WERI-Rb-1 (cell line): ENCODE measurements around the gene SETD7.
A peak's percentile ranks its signal among the peaks of the same experiment; 100 is the strongest.

Source experiments
- DNase-seq: peaks from one replicate; pipeline ENCODE4 v3.0.0-alpha.2; 2020
- H3K27ac ChIP-seq: fragments of 250-450 bp; sonication (Bioruptor Pico); 2 replicates; pipeline ENCODE4 v1.5.1; 2020; ENCODE audit warnings: mild to moderate bottlenecking, moderate library complexity
- H3K27me3 ChIP-seq: fragments of 250-450 bp; sonication (Bioruptor Pico); 2 replicates; pipeline ENCODE4 v1.5.1; 2021; ENCODE audit warnings: mild to moderate bottlenecking, low read depth, moderate library complexity; ENCODE audit not compliant: insufficient read depth, severe bottlenecking
- H3K36me3 ChIP-seq: fragments of 250-450 bp; sonication (Bioruptor Pico); 2 replicates; pipeline ENCODE4 v1.5.1; 2020; ENCODE audit warnings: mild to moderate bottlenecking, moderate library complexity
- H3K4me3 ChIP-seq: 2 replicates; pipeline ENCODE4 v1.5.1; 2011; ENCODE audit warnings: low read depth, mild to moderate bottlenecking, control low read depth, low read length
- H3K9me3 ChIP-seq: fragments of 250-450 bp; sonication (Bioruptor Pico); 2 replicates; pipeline ENCODE4 v1.5.1; 2021; ENCODE audit warnings: mild to moderate bottlenecking, moderate library complexity; ENCODE audit not compliant: severe bottlenecking
- TF ChIP-seq, protein P1 (sequence below): IDR thresholded peaks from 2 replicates; pipeline ENCODE4 v1.5.1; 2011; ENCODE audit warnings: low read depth, mild to moderate bottlenecking, control low read depth, inconsistent platforms, low read length

Gene SETD7

DNA sequence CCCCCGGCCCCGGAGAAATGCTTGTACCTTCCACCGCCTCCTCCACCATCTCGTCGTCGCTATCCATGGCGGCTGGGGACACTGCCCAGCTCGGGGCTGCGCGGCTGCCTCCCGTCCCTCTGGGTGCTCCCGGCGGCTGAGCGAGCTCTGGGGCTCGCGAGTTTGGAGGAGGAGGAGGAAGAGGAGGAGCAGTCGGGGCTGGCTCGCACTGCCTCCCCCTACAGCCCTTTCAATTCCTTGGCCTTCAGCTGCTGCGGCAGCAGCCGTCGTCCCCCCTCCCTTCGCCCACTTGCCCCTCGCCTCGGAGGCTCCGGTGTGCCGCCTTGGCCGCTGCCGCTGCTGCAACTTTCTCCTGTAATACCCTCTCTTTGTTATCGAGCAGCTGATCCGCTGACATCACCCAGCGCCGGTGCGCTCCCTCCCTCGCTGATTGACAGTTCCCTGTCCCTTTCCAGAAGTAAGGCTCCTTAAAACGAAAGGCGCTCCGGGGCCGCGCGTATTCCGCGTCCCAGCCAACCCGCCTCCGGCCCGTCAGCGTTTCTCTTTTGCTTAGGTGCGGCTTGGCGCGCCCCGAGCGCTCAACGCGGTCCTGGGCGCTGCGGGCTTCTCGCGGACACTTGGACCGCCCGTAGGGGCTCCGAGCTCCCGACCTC lies at the start of gene SETD7:
TSS of gene SETD7 (minus strand) at position 149 of the 653 bp plus-strand sequence. CDS start at position 67, 82 bp downstream.
- Histone ChIP-seq H3K36me3 (no peaks in the 10 kb centered on the region), H3K27me3 (peaks cover 30% of the 10 kb centered on the region), H3K9me3 (no peaks in the 10 kb centered on the region), H3K4me3 (peak within 1 kb of the TSS; percentile 72), H3K27ac (no peak within 1 kb of the TSS)
- DNase-seq: peak; percentile 69
- TF ChIP-seq, protein P1, sequence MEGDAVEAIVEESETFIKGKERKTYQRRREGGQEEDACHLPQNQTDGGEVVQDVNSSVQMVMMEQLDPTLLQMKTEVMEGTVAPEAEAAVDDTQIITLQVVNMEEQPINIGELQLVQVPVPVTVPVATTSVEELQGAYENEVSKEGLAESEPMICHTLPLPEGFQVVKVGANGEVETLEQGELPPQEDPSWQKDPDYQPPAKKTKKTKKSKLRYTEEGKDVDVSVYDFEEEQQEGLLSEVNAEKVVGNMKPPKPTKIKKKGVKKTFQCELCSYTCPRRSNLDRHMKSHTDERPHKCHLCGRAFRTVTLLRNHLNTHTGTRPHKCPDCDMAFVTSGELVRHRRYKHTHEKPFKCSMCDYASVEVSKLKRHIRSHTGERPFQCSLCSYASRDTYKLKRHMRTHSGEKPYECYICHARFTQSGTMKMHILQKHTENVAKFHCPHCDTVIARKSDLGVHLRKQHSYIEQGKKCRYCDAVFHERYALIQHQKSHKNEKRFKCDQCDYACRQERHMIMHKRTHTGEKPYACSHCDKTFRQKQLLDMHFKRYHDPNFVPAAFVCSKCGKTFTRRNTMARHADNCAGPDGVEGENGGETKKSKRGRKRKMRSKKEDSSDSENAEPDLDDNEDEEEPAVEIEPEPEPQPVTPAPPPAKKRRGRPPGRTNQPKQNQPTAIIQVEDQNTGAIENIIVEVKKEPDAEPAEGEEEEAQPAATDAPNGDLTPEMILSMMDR: no peak

DNA sequence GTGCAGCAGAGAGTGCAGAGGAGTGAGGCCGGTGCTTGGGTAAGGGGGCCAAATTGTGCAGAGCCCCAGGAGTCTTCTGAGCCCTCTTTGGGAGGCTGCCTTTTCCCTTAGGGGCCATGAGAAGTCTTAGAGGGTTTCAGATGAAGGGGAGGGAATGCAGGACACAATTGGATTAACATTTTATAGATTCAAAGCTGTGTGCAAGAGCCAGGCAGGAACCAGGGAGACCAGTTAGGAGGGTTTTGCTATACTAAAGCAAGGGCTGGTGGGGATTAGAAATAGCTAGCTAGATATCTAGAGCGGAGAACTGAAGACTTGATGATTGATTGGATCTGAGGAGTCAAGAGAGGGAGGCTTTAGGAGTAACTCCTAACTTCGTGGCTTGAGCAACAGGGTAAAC lies 49.5 kb upstream of the SETD7 start:
- Histone ChIP-seq H3K36me3 (no peaks in the 10 kb centered on the region), H3K4me3 (no peak overlapping the region), H3K9me3 (peaks cover 2% of the 10 kb centered on the region), H3K27ac (no peak overlapping the region), H3K27me3 (no peaks in the 10 kb centered on the region)
- TF ChIP-seq, protein P1: no peak
- DNase-seq: no peak

DNA sequence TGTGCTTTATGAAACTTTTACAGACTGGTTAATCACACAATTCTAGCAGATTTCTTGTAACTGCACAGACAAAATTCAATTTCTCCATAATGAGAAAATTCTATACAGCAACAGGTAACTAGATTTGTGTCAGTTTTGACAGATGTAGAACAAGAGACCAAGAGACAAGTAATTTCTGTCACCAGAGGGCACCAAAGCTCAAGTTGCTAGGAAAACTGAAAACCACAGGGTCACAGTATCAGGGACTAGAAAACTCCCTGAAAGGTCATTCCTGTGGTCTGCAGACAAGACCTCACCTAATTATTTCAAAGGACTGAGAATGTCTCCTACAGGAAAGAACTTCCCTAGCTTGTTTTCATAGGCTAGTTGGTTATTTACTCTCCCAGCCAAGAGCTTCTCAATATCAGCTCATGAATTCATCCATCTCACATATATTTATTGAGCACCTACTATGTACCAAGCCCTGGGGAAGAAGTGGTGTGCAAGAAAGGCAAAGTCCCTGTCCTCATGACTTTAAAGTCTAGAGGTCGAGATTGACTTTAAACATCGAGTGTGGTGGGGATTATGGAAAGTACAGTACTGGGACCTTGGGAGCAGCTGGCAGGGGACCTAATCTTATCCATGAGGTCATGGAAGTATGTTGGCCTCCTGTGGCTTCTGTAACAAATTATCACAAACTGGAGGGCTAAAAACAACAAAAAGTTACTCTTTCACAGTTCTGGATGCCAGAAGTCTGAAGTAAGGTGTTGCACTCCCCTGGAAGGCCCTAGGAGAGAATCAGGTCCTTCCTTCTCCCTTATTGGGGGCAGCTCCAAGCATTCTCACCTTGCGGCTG lies 47.8 kb upstream of the SETD7 start:
- H3K27me3 ChIP-seq: no peaks in the 10 kb centered on the region
- DNase-seq: peak; percentile 53

DNA sequence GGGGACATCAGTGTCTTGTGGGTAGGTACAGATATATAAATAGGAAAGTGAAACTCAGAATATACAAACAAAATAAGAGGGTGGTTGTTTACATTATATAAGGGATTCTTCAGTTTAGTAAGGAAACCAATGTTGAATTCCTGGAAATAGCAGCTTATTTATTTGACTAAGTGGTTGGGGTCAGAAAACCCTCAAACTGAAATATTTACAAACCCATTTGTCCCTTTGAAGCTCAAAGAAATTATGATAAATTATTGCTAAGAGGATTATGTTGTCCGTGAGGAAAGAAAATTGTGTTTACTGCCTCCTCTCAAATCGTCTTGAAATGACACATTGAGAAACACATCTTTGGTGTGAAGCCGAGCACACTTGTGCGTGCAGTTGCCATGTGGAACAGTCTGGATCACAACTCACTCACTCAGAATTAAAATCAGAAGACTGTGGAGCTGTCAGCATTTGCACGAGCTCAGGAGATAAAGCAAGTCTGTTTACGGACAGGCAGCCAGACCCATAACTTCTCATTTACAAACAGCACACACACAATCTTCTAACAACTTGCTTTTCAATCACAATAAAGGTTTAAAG lies 46.8 kb upstream of the SETD7 start:
- no peak for DNase-seq
- no peaks in the 10 kb centered on the region for H3K36me3 ChIP-seq
- TF ChIP-seq, protein P1: no peak
- H3K27me3 ChIP-seq: no peaks in the 10 kb centered on the region
- H3K27ac ChIP-seq: no peak overlapping the region
- no peak overlapping the region for H3K4me3 ChIP-seq
- no peaks in the 10 kb centered on the region for H3K9me3 ChIP-seq

More for the DNA sequence above, 47.8 kb upstream of the SETD7 start:
- H3K36me3 ChIP-seq: no peaks in the 10 kb centered on the region
- H3K4me3 ChIP-seq: no peak overlapping the region
- H3K9me3 ChIP-seq: no peaks in the 10 kb centered on the region
- H3K27ac ChIP-seq: no peak overlapping the region; the same call in 1 of the 2 replicates
- TF ChIP-seq, protein P1: peak; percentile 70

DNA sequence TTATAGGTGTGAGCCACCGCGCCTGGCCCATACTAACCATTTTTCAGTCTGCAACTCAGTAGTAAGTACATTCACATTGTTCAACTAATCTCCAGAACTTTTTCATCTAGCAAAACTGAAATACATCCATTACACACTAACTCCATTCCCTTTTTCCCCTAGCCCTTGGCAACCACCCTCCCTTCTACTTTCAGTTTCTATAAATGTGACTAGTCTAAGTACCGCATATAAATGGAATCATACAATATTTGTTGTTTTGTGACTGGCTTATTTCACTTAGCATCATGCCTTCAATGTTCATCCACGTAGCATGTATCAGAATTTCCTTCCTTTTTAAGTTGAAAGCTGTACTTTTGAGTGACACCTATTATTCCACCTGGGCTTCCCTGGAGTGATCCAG lies 44.6 kb upstream of the SETD7 start:
- Histone ChIP-seq H3K9me3 (no peaks in the 10 kb centered on the region), H3K27me3 (no peaks in the 10 kb centered on the region), H3K27ac (no peak overlapping the region), H3K4me3 (no peak overlapping the region), H3K36me3 (no peaks in the 10 kb centered on the region)
- no peak for DNase-seq
- TF ChIP-seq, protein P1: no peak
